A549 (cell line): Measurements from ENCODE around the gene MAP2K6.

Experiments used
- CEBPB ChIP-seq, 2 experiments: fragments of >200 bp in 1 of 2; sonication (Bioruptor Twin) in 1 of 2; formaldehyde crosslinking in 1 of 2; IDR thresholded peaks; 2 replicates each; pipeline ENCODE4 v1.6.1; 2012 to 2016
- CHD4 ChIP-seq: fragments of 200-600 bp; sonication (generic); IDR thresholded peaks from 2 replicates; pipeline ENCODE4 v1.6.1; 2016; ENCODE audit warnings: antibody characterized with exemption, mild to moderate bottlenecking, borderline replicate concordance
- CTCF ChIP-seq: fragments of >200 bp; sonication (Bioruptor Twin); formaldehyde crosslinking; IDR thresholded peaks from 3 replicates; pipeline ENCODE4 v1.5.1; 2016
- KDM5A ChIP-seq: fragments of 200-600 bp; sonication (generic); IDR thresholded peaks from 2 replicates; pipeline ENCODE4 v1.6.1; 2016; ENCODE audit warnings: antibody characterized with exemption, mild to moderate bottlenecking
- POLR2A ChIP-seq: IDR thresholded peaks from 2 replicates; pipeline ENCODE4 v1.6.1; 2012; ENCODE audit warnings: mild to moderate bottlenecking, low read length
- POLR2AphosphoS2 ChIP-seq: conservative IDR thresholded peaks from 2 replicates; pipeline ENCODE4 v1.6.1; 2012; ENCODE audit warnings: low read length, improper control_type of control experiment, inconsistent platforms
- RARB ChIP-seq: fragments of 250-450 bp; sonication (Bioruptor Pico); IDR thresholded peaks from 2 replicates; pipeline ENCODE4 v1.8.0; 2021; ENCODE audit warnings: mild to moderate bottlenecking, moderate library complexity
- ZC3H11A ChIP-seq: fragments of 450-650 bp; IDR thresholded peaks from 2 replicates; pipeline ENCODE4 v1.6.1; 2014; ENCODE audit warnings: antibody characterized with exemption, mild to moderate bottlenecking
- TF ChIP-seq, protein P1 (sequence below): fragments of 450-650 bp; IDR thresholded peaks from 2 replicates; pipeline ENCODE4 v1.6.1; 2014; ENCODE audit warnings: antibody characterized with exemption
- TF ChIP-seq, protein P2 (sequence below): IDR thresholded peaks from 2 replicates; pipeline ENCODE4 v1.6.1; 2012

GRCh38 chr17:69462882-69463281 is 48.4 kb downstream of the MAP2K6 start:
- TF ChIP-seq CTCF = no peak
- TF ChIP-seq POLR2AphosphoS2 = no peak
- TF ChIP-seq, protein P1, sequence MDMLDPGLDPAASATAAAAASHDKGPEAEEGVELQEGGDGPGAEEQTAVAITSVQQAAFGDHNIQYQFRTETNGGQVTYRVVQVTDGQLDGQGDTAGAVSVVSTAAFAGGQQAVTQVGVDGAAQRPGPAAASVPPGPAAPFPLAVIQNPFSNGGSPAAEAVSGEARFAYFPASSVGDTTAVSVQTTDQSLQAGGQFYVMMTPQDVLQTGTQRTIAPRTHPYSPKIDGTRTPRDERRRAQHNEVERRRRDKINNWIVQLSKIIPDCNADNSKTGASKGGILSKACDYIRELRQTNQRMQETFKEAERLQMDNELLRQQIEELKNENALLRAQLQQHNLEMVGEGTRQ = no peak
- TF ChIP-seq RARB (CRISPR knock-in tag) = no peak
- no peak for TF ChIP-seq ZC3H11A
- TF ChIP-seq KDM5A = no peak
- TF ChIP-seq CHD4 = no peak
- no peak for TF ChIP-seq POLR2A
- no peak for TF ChIP-seq CEBPB (IDR thresholded peaks at IDR 0.05)
- TF ChIP-seq, protein P2, sequence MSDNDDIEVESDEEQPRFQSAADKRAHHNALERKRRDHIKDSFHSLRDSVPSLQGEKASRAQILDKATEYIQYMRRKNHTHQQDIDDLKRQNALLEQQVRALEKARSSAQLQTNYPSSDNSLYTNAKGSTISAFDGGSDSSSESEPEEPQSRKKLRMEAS = no peak
